Gastrocnemius medialis (tissue), 4 donors: ENCODE results near the gene RPP25L. TPM values are rescaled to one million over a fixed set of nuclear protein-coding genes. Genes with fewer than 3 reads are reported as not detected.

Source experiments
- ATAC-seq, 2 donors: fragments of 150-250 bp; one replicate each; pipeline ENCODE4 v1.9.1; 2016
- DNase-seq, 2 donors: peaks; one replicate each; pipeline ENCODE4 v3.0.0-alpha.2; 2019
- H3K27ac ChIP-seq, 4 donors: fragments of 200-600 bp; sonication (generic); 1 replicate in 1 of 4; 2 replicates in 3 of 4; pipeline ENCODE4 v1.5.1; 2016 to 2018; ENCODE audit warnings: mild to moderate bottlenecking in 2 of 4, moderate library complexity in 1 of 4
- H3K27me3 ChIP-seq, 3 donors: fragments of 200-600 bp; sonication (generic) in 2 of 3; 1 replicate in 1 of 3; 2 replicates in 2 of 3; pipeline versions ENCODE4 v1.5.1 to v1.6.0; 2016 to 2019; ENCODE audit warnings: mild to moderate bottlenecking in 1 of 3, moderate library complexity in 1 of 3
- H3K36me3 ChIP-seq, 2 donors: fragments of 200-600 bp; sonication (generic) in 1 of 2; one replicate each; pipeline ENCODE4 v1.5.1; 2017 to 2018
- H3K4me1 ChIP-seq, 2 donors: fragments of 200-600 bp; sonication (generic) in 1 of 2; one replicate each; pipeline ENCODE4 v1.5.1; 2016 to 2017; ENCODE audit warnings: mild to moderate bottlenecking in 2 of 2
- H3K4me3 ChIP-seq, 4 donors: fragments of 200-600 bp; sonication (generic) in 3 of 4; 1 replicate in 1 of 4; 2 replicates in 3 of 4; pipeline ENCODE4 v1.5.1; 2016 to 2019; ENCODE audit warnings: mild to moderate bottlenecking in 2 of 4
- H3K9me3 ChIP-seq, 3 donors: fragments of 200-600 bp; sonication (generic) in 2 of 3; 1 replicate in 1 of 3; 2 replicates in 2 of 3; pipeline ENCODE4 v1.5.1; 2016 to 2019
- CTCF ChIP-seq, 5 experiments: fragments of 450-650 bp in 3 of 5; fragments of 200-600 bp in 2 of 5; sonication (generic) in 2 of 5; IDR thresholded peaks in 4 of 5; conservative IDR thresholded peaks in 1 of 5; 1 replicate in 4 of 5; 2 replicates in 1 of 5; pipeline ENCODE4 v1.5.1; 2016 to 2019; ENCODE audit warnings: antibody characterized with exemption in 5 of 5, mild to moderate bottlenecking in 3 of 5, moderate library complexity in 3 of 5
- POLR2A ChIP-seq, 2 donors: fragments of 450-650 bp; IDR thresholded peaks; one replicate each; pipeline ENCODE4 v1.6.1; 2017; ENCODE audit warnings: antibody characterized with exemption in 2 of 2, mild to moderate bottlenecking in 2 of 2, moderate library complexity in 2 of 2
- in situ Hi-C, 4 donors: fragments of 200-750 bp; cut with MboI; loops; one replicate each; pipeline versions ENCODE4 v1.15.0 to v1.8.0; 2017; ENCODE audit warnings: low sequenced_read_pairs in 4 of 4
- intact Hi-C: fragments of 100-400 bp; cut with DNase I; formaldehyde crosslinking; loops from one replicate; pipeline ENCODE4 v1.15.1; 2023; ENCODE audit warnings: low total_unique reads
- total RNA-seq, 4 donors: library from RNA; depleted of rRNA; stranded (reverse); fragments of >200 nt; gene quantifications; one replicate each; pipeline versions ENCODE4 v1.1.0 to v1.2.3, GENCODE V29; 2016

Gene RPP25L
- 100 to 1,000 TPM in 2 of 4 donors, 10 to 100 TPM in 2; 53.7 to 138 (median 97.2) TPM for total RNA-seq

- intact Hi-C loops: loop anchor here (1.0 kb wide), 2 partner anchors 17 to 22 kb away; partner anchors contain the start of gene ARID3C
- H3K9me3 ChIP-seq: no peaks in the 10 kb centered on the region
Measured at GRCh38 chr9:34611811-34612787, at the start of gene RPP25L. TSS of gene RPP25L (minus strand) at chr9:34612097. CDS start at chr9:34611296, 801 bp downstream.

GRCh38 chr9:34659592-34660253, 47.8 kb upstream of the RPP25L start:
- intact Hi-C loops (no loop called here), in situ Hi-C loops (loop anchor here in 1 of 4 donors (25.0 kb wide), 1 partner anchor 428 kb away; the partner anchor contains the start of genes FANCG and PIGO)
- no peak for DNase-seq
- TF ChIP-seq CTCF (IDR thresholded peaks at IDR 0.05 in 4 of 5, conservative IDR thresholded peaks at IDR 0.05 in 1 of 5) (no peak), POLR2A (IDR thresholded peaks at IDR 0.05) (no peak)
- no peak overlapping the region for H3K4me3 ChIP-seq
- H3K4me1 ChIP-seq: peaks cover 7 to 9% of the 10 kb centered on the region in 2 donors
- H3K36me3 ChIP-seq: peaks cover 0 to 6% of the 10 kb centered on the region in 2 donors
- no peak overlapping the region for H3K27ac ChIP-seq
- no peaks in the 10 kb centered on the region for H3K27me3 ChIP-seq
- ATAC-seq: no peak
- H3K9me3 ChIP-seq: no peaks in the 10 kb centered on the region

More at GRCh38 chr9:34611811-34612787, at the start of gene RPP25L:
- in situ Hi-C loops: loop anchor here in 1 of 4 donors (25.0 kb wide), 1 partner anchor 100 kb away; the partner anchor contains the start of gene ENHO
- peak; percentile 75 to 76 for DNase-seq
- TF ChIP-seq CTCF (IDR thresholded peaks at IDR 0.05 in 4 of 5, conservative IDR thresholded peaks at IDR 0.05 in 1 of 5): peak in 1 of 5 experiments; percentile 9
- TF ChIP-seq POLR2A (IDR thresholded peaks at IDR 0.05): peak; percentile 82 to 90
- Histone ChIP-seq H3K27me3 (no peaks in the 10 kb centered on the region), H3K4me3 (peak within 1 kb of the TSS; percentile 67 to 89 (median 81)), H3K36me3 (peaks cover 0 to 23% of the 10 kb centered on the region in 2 donors), H3K4me1 (peaks cover 23 to 30% of the 10 kb centered on the region in 2 donors), H3K27ac (peak within 1 kb of the TSS; percentile 93 to 98 (median 96))
- ATAC-seq: peak; percentile 79 to 83

- intact Hi-C loops (no loop called here), in situ Hi-C loops (loop anchor here in 1 of 4 donors (25.0 kb wide), 1 partner anchor 429 kb away; the partner anchor contains the start of genes FANCG and PIGO)
- no peak for DNase-seq
- H3K36me3 ChIP-seq: peaks cover 0 to 6% of the 10 kb centered on the region in 2 donors
- H3K27ac ChIP-seq: no peak overlapping the region
- H3K4me1 ChIP-seq: peaks cover 15 to 20% of the 10 kb centered on the region in 2 donors
- no peaks in the 10 kb centered on the region for H3K9me3 ChIP-seq
- no peak for TF ChIP-seq POLR2A (IDR thresholded peaks at IDR 0.05)
- no peak for TF ChIP-seq CTCF (IDR thresholded peaks at IDR 0.05 in 4 of 5, conservative IDR thresholded peaks at IDR 0.05 in 1 of 5)
- no peaks in the 10 kb centered on the region for H3K27me3 ChIP-seq
- H3K4me3 ChIP-seq: no peak overlapping the region
- no peak for ATAC-seq
Measured at GRCh38 chr9:34658461-34658860, 46.6 kb upstream of the RPP25L start.

- H3K4me3 ChIP-seq: no peak overlapping the region
- no peak for TF ChIP-seq CTCF (IDR thresholded peaks at IDR 0.05 in 4 of 5, conservative IDR thresholded peaks at IDR 0.05 in 1 of 5)
- no peak for TF ChIP-seq POLR2A (IDR thresholded peaks at IDR 0.05)
- peaks cover 0 to 6% of the 10 kb centered on the region in 2 donors for H3K36me3 ChIP-seq
- DNase-seq: no peak
- in situ Hi-C loops (loop anchor here in 1 of 4 donors (25.0 kb wide), 1 partner anchor 430 kb away; the partner anchor contains the start of genes FANCG and PIGO), intact Hi-C loops (no loop called here)
- no peak overlapping the region for H3K27ac ChIP-seq
- H3K4me1 ChIP-seq: peaks cover 28 to 32% of the 10 kb centered on the region in 2 donors
- H3K27me3 ChIP-seq: no peaks in the 10 kb centered on the region
- no peak for ATAC-seq
- H3K9me3 ChIP-seq: no peaks in the 10 kb centered on the region
Measured at GRCh38 chr9:34656992-34657391, 45.1 kb upstream of the RPP25L start.
